NCI-H2196 (cell line): Measurements from ENCODE around the gene MYO1B.

Experiments used
- DNase-seq: peaks from one replicate; lab custom pipeline; 2025; ENCODE audit not compliant: unreplicated experiment; lab: John Stamatoyannopoulos, UW

Gene MYO1B

GRCh38 chr2:191257934-191258333 lies 12.7 kb downstream of the MYO1B start:
- no peak for DNase-seq

GRCh38 chr2:191258996-191259395 lies 13.8 kb downstream of the MYO1B start:
- no peak for DNase-seq

- DNase-seq: no peak
These were observed 17.2 kb downstream of the MYO1B start for GRCh38 chr2:191262436-191262835.

DNA sequence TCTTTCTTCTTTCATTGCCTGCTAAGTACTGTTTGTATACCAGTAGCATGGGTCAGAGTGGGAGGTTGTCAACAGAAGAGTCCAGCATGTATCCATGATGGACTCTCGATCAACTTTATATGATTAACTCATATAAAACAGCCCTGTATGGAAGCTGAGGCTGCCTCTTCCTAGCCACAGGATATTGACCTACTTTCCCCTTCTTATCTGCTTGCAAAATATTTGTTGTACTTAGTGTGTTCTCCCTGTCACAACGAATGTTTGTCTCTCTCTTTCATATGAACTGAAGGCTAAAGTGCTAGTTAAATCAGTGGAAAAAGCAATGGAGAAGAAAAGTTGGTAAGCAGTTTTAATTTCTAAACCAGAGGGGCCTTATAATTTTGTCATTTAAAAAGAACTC lies 17.8 kb downstream of the MYO1B start:
- DNase-seq: no peak

GRCh38 chr2:191264647-191265081 lies 19.5 kb downstream of the MYO1B start:
- DNase-seq: no peak

- no peak for DNase-seq
These were observed 20.3 kb downstream of the MYO1B start for GRCh38 chr2:191265311-191266170.

GRCh38 chr2:191266201-191266600 lies 21.0 kb downstream of the MYO1B start:
- no peak for DNase-seq

DNA sequence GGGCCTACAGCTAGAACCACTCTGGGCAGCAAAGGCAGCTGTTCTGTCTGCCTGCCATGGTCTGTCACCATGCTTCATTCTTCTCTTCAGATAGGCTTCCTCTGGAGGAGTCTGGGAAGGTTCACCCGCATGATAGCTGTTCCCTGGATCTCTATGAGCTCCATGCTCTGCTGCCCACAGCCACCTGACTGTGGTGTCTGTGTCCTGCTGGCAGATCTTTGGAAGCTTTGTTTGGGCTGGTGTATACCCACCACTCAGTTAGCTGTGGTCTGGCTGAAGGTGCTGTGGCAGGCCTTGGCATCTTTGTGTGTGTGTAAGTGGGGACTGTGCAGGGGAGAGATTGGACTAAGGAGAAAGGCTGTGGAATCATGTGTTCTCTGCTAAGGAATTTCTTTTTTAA lies 23.4 kb downstream of the MYO1B start:
- no peak for DNase-seq

- DNase-seq: no peak
These were observed 25.3 kb downstream of the MYO1B start for GRCh38 chr2:191270306-191271161.

GRCh38 chr2:191272064-191272463 lies 26.9 kb downstream of the MYO1B start:
- DNase-seq: no peak

- no peak for DNase-seq
These were observed 29.2 kb downstream of the MYO1B start for GRCh38 chr2:191274413-191274815.

DNA sequence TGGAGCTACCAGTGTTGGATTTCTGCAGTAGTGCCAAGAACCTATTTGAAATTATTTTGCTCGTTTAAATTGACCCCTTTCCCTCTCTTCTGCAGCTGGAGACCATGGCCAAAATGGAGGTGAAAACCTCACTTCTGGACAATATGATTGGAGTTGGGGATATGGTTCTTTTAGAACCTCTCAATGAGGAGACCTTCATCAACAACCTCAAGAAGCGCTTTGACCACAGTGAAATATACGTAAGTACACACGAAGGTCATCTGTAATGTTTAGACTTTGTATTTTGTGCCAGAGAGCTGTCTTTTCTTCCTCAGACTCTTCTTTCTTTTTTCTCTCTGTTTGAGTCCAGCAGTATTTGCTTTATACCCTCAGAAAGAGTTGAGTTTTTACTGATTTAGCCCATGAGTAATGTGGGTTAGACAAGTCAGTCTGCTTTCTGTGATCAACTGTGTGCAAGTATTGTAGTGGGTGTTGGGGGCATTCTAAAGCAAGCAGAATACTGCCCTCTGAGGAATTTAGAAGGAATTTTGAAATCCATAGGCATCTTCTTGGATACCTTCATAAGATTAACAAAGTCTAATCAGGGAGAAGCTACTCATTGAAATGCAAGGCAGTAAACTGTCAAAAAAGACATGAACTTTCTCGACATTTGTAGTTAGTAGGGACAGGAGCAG lies 31.7 kb downstream of the MYO1B start:
- no peak for DNase-seq

GRCh38 chr2:191280290-191280689 lies 35.1 kb downstream of the MYO1B start:
- DNase-seq: no peak

- no peak for DNase-seq
These were observed 35.9 kb downstream of the MYO1B start for GRCh38 chr2:191280834-191281756.

DNA sequence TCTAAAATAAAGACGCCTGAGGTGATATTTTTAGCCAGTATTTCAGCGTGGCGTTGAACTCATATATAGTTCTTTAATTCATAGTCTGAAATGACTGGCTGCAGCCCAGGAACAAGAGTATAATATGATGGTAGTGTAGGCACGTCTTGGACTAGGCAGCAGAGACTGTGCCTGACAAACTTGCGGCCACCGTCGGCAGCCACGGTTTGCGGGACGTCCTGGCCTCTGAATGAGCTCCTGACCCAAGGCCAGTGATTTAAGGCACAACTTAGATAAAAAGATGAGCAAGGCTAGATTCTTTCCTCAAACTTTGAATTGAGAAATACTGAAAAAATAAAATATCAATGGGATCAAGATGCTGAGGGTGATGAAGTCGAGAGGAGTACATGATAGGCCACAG lies 40.0 kb downstream of the MYO1B start:
- no peak for DNase-seq

DNA sequence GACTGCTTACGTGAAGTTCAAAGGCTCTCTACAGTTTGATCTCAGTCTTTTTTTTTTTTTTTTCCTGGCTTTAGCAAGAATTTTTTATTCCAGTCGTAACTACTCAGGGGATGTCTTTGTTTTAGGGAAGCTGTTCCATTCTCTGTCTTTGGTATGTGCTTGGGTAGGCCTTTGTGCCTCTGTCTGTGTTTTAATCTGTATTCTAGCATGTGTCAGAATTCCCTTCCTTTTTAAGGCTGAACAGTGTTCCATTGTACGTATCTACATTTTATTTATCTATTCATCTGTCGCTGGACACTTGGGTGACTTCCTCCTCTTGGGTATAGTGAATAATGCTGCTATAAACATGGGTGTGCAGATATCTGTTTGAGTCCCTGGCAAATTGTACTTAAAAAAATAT lies 42.6 kb downstream of the MYO1B start:
- no peak for DNase-seq

DNA sequence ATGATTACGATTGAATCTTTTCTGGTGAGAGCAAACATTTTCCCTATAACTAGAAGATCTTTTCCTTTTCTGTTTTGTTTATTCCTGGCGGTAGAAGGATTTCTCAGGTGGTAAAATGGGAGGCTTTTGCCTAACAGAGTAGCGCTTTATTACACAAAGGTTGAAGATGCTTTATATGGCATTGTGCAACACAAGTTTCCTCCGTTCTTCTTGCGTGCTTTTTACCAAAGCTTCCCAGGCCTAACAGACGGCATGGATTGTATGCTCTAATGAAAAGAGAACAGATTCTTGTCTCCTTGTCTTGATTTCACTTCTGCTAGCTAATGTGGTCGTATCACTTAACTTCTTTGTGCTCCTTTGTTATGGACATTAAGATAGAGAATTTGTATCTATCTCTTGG lies 43.8 kb downstream of the MYO1B start:
- DNase-seq: no peak

DNA sequence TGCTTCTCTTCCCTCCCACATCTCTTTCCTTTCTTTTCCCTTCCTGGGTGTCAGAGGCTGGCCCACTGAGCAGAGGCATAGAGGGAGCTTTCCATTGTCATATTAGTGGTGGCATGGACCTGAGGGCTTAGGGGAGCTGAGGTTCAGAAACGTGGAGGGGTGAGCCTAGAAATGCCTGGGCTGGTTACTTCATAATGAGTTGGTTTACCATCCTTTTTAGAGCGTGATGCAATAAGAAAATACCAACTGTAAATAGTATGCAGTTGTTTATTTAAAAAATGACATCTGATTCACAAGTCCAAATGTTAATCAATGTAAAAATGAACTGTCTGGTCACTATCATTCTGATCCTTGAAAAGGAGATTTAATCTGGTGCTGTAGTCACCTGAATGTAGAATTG lies 46.3 kb downstream of the MYO1B start:
- DNase-seq: no peak

GRCh38 chr2:191292869-191293268 lies 47.7 kb downstream of the MYO1B start:
- no peak for DNase-seq

- DNase-seq: no peak
These were observed 49.9 kb downstream of the MYO1B start for GRCh38 chr2:191295088-191295487.
